ENCODE results near the gene SIGLEC12. TPM values are rescaled to one million over a fixed set of nuclear protein-coding genes. Genes with fewer than 3 reads are reported as not detected.

SIGLEC12 gene
- not detected in 2 replicates for total RNA-seq

GRCh38 chr19:51501594-51502263 lies at the start of gene SIGLEC12:
Gene SIGLEC12, minus strand, starts transcription at chr19:51501800. Its CDS starts 67 bp downstream, at chr19:51501733.

GRCh38 chr19:51531349-51532315 lies 30.0 kb upstream of the SIGLEC12 start, which contains the start of gene SIGLEC6:
Gene SIGLEC6, minus strand, starts transcription at chr19:51531670. Its CDS starts 22 bp downstream, at chr19:51531648.

DNA sequence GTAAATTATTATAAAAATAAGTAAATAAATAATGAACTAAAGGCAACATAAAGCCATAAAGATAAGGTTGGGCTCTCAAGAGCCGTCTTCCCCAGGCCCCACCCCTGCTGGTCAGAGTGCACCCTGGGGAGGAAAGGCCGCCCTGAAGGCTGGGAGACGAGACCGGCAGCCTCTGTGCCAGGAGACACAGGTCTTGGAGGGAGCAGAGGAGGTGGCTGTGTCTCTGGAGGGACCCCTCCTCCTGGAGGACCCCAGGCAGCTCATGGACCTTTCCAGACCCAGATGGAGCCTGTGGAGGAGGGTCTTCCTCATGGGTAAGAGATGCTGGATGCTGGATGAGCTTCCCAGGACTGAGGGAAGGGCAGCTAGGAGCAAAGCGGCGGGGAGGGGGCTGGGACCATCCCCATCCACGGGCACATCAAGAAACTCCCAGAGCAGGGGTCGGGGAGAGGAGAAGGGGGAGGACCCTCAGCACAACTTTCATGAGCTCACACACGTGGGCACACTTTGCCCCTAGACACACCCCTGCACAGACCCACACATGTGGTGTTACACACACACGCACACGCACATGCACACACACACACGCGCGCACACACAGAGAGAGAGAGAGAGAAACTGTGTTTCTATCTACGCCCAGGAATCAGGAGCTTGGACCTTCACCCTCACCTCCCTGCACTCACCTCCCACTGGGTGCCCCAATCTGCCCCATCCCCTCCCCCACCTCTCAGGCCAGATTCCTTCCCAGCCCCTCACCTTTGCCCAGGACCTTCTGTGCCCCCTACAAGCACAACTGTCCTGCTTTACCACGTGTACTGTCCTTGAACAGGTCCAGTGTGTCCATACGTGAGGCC lies 23.0 kb downstream of the SIGLEC12 start, which contains the start of gene CEACAM18:
CEACAM18 (plus strand) TSS at position 159 of the 854 bp plus-strand sequence.

DNA sequence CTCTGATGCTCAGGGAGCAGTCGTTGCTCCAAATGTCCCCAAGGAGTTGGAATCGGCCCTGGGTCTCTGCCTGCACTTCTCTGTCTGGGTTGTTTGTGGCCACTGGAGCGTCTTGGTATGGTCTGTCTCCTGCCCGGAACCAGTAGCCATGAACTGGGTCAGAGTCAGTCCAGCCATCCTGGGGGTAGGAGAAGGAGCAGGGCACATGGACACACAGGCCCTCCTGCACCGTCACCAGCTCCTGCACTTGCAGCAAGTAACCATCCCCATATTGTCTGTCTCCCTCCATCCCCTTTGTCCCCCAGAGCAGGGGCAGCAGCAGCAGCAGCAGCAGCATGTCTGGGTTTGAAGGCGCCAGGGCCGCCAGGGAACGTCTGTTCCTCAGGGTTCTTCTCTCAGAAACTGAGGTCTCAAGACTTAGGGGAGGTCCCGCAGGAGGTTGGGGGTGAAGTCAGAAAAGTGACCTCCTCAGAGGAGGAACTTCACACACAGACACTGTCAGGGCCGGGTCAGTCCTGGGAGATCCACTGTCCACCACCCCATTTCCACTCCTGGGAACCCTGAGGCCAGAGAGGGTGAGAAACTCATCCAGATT lies 43.5 kb downstream of the SIGLEC12 start, which contains the start of gene SIGLEC8:
SIGLEC8 (minus strand) TSS at position 404 of the 595 bp plus-strand sequence; CDS start at position 337, 67 bp downstream.

Other genes starting within 250 kb of the SIGLEC12 start
- not detected in 2 replicates for gene IGLON5, start 190.2 kb downstream of the SIGLEC12 start, total RNA-seq
- 0.44 and 1.2 TPM in 2 replicates for gene VSIG10L, start 159.7 kb downstream of the SIGLEC12 start, total RNA-seq
- 153 and 193 TPM in 2 replicates for gene ETFB, start 135.4 kb downstream of the SIGLEC12 start, total RNA-seq
- not detected in 2 replicates for gene CLDND2, start 132.8 kb downstream of the SIGLEC12 start, total RNA-seq
- gene NKG7, start 129.1 kb downstream of the SIGLEC12 start, total RNA-seq, result not detected in 2 replicates
- not detected in 2 replicates for gene LIM2, start 113.8 kb downstream of the SIGLEC12 start, total RNA-seq
- gene C19orf84, start 111.2 kb downstream of the SIGLEC12 start, total RNA-seq, result not detected in 2 replicates
- not detected in 2 replicates for gene SIGLEC10, start 84.2 kb downstream of the SIGLEC12 start, total RNA-seq
- not detected in 2 replicates for gene SIGLEC8, start 43.3 kb downstream of the SIGLEC12 start, total RNA-seq
- gene CEACAM18, start 23.3 kb downstream of the SIGLEC12 start, total RNA-seq, result not detected in 2 replicates
- gene SIGLEC6, start 29.9 kb upstream of the SIGLEC12 start, total RNA-seq, result not detected in 2 replicates
- 4.8 and 8.7 TPM in 2 replicates for gene ZNF175, start 69.5 kb upstream of the SIGLEC12 start, total RNA-seq
- gene SIGLEC5, start 128.6 kb upstream of the SIGLEC12 start, total RNA-seq, result not detected in 2 replicates
- not detected in 2 replicates for gene SIGLEC14, start 145.0 kb upstream of the SIGLEC12 start, total RNA-seq
- gene SPACA6, start 191.5 kb upstream of the SIGLEC12 start, total RNA-seq, result 4.2 and 6.3 TPM in 2 replicates
- not detected in 2 replicates for gene HAS1, start 222.2 kb upstream of the SIGLEC12 start, total RNA-seq